Coronary artery (tissue), 2 donors: ENCODE results near the gene TRAPPC3.

Source experiments
- DNase-seq: peaks from one replicate; pipeline ENCODE4 v3.0.0-alpha.2; 2017; ENCODE audit warnings: low spot score
- H3K27ac ChIP-seq, 2 donors: fragments of 200-600 bp; sonication (generic); one replicate each; pipeline ENCODE4 v1.5.1; 2016 to 2019
- H3K4me3 ChIP-seq: fragments of 200-600 bp; sonication (generic); 2 replicates; pipeline ENCODE4 v1.5.1; 2016; ENCODE audit warnings: mild to moderate bottlenecking, moderate library complexity
- TF ChIP-seq, protein P1 (sequence below): fragments of 200-600 bp; sonication (generic); IDR thresholded peaks from one replicate; pipeline ENCODE4 v1.5.1; 2019; ENCODE audit warnings: antibody characterized with exemption

The TRAPPC3 gene

DNA sequence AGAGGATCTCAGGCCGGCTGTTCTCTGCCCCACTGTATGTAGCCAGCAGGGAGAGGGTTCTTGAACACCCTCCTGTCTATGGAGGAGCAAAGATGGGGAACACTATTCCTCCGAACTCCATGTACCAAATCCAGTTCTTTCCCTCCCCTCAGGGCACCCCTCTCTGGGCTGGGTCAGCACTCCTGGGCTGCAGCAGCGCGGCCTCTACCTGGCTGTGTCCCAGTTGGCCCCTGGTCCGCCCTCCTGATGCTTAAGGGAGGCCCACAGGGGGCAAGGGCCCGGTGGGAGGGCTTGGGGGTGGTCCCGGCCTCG, 61.1 kb downstream of the TRAPPC3 start:
- TF ChIP-seq, protein P1, sequence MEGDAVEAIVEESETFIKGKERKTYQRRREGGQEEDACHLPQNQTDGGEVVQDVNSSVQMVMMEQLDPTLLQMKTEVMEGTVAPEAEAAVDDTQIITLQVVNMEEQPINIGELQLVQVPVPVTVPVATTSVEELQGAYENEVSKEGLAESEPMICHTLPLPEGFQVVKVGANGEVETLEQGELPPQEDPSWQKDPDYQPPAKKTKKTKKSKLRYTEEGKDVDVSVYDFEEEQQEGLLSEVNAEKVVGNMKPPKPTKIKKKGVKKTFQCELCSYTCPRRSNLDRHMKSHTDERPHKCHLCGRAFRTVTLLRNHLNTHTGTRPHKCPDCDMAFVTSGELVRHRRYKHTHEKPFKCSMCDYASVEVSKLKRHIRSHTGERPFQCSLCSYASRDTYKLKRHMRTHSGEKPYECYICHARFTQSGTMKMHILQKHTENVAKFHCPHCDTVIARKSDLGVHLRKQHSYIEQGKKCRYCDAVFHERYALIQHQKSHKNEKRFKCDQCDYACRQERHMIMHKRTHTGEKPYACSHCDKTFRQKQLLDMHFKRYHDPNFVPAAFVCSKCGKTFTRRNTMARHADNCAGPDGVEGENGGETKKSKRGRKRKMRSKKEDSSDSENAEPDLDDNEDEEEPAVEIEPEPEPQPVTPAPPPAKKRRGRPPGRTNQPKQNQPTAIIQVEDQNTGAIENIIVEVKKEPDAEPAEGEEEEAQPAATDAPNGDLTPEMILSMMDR = no peak
- Histone ChIP-seq H3K4me3 (peak overlapping the region; percentile 95), H3K27ac (peak overlapping the region; percentile 81 to 94)
- no peak for DNase-seq

DNA sequence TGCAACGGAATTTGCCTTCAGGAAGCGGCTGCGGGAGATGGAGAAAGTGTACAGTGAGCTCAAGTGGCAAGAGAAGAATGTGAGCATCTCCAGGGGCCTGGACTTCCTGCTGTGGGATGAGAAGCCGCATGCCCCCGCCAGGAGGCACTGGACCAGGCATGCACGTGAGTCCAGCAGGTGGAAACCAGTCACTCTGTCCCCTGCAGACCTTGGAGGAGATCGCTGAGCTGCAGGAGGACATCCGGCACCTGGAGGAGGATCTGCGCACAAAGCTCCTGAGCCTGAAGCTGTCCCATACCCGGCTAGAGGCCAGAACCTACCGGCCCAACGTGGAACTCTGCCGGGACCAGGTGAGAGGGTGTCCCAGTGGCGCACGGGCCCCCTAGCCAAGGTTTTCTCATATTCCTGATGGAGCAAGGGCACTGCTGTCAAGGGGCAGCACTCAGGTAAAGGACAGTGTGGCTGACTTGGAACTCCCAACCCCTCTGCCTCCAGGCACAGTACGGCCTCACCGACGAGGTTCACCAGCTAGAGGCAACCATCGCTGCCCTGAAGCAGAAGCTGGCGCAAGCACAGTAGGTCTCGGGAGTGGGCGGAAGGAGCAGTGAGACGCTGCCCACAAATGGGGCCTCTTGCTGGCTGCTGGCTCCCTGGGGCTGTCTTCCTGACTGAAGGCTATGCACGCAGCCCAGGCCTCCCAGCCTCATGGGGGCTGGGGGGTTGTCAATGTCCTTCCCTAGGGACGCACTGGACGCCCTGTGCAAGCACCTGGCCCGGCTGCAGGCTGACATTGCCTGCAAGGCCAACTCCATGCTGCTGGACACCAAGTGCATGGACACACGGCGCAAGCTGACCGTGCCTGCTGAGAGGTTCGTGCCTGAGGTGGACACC, 61.8 kb downstream of the TRAPPC3 start:
- Histone ChIP-seq H3K27ac (no peak overlapping the region), H3K4me3 (no peak overlapping the region)
- DNase-seq = no peak
- TF ChIP-seq, protein P1 = no peak
